ENCODE results near the gene IFRD1.
"Not testable (repeated sequence)": the region's sequence is repeated elsewhere in the genome, so short reads cannot be mapped to it uniquely, and the experiment has no call there.

The IFRD1 gene

DNA sequence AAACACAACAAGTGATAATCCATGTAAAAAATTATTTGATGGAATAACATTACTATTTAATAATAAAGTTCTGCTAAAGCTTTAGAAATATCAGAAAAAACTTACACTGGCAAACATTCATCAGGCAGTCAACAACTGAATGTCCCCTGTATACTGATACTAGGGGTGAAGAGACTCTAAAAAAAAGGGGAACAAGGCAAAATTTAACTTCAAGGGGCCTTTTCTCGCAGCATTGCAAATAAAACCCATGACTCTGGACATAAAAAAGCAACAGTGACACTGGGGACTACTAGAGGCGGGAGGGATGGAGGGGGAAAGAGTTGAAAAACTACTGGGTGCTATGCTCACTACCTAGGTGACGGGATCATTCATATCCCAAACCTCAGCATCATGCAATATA is 5.8 kb upstream of the IFRD1 start:
- no peak for DNase-seq

DNA sequence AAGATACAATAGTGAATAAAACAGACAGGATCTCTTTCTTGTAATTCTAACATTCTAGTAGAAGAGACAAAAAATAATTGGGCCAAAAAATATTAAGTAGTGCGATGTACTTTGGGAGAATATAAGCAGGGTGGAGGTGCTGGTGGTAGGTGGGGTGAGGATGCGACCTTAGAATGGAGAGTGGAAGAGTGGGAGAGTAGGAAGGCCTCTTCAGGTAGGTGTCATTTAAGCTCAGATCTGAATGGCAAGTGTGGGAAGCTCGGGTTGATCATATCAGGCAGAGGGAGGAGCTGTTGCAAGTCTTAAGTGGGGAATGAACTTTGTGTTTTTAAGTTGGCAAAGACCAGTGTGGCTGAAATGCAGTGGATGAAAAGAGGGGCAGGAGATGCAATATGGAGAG is 3.8 kb upstream of the IFRD1 start:
- no peak for DNase-seq

DNA sequence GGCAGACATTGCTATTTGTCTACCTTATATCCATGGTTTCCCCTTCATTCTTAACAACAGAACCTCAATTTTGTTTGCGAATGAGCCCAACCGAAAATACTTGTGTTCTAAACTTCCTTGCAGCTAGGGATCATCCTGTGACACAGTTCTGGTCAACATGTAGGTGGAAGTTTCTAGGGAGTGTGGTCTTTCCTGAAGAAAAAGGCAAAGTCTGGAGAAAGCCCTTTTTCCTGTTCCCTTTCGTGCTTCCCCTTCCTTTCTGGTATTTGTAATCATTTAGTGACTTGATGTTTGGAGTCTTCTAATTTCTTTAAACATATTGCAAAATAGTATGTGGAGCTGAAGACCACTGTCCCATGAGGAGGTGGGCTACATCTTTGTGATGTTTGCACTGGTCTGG is 2.9 kb upstream of the IFRD1 start:
- no peak for DNase-seq

DNA sequence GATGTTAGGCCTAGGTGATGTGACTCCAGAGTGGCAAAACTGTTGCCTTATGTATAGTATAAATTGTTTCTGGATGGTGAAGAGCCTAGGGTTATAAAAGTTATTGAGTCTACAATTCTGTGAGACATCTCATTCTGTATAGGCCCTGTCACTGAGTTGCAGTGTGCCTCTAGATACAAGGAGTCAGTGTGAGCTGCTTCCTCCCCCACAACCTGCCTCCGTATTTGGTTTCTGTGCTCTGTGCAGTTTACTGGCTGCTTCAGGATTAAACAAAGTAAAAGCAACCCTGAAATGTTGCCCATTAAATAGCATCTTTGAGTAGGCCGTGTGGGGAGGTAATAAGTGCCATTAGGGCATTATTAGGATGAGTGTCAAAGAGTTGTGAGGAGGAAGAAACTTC is 1.9 kb upstream of the IFRD1 start:
- DNase-seq: no peak

DNA sequence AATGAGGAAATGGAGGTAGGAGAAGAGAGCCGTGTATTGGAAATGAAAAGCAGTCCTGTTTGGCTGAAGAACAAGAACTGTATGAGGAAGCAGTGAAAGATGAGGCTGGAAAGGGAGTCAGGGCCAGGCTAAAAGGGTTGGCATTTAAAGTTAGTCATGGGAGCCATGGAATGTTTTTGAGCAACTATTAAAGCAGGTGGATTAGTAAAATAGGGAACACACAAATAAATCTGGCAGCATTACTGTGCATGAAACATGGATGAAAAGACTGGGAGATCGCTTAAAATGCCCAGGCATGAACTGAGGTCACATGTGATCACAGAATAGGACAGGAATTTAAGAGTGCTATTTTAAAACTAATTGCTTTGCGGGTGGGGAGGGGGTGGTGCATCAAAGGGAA is 1.4 kb upstream of the IFRD1 start:
- no peak for DNase-seq

DNA sequence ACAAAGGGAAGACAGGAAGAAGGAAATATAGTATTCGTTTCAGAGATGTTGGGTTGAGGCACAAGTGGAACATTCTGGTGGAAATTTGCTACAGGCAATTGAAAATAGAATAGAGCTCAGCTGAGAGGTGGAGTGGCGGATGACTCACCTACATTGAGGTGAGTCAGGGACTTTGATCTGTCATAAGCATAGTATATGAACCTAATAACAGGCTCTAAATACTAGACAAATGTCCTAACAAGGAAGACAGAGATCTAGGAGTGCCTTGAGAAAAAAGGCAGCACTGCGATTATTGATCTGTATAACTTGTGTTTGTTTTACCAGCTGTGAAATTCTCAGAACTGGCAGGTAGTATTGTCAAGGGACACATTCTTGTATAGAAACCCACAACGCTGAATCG is 907 bp upstream of the IFRD1 start:
- peak; percentile 67 for DNase-seq

DNA sequence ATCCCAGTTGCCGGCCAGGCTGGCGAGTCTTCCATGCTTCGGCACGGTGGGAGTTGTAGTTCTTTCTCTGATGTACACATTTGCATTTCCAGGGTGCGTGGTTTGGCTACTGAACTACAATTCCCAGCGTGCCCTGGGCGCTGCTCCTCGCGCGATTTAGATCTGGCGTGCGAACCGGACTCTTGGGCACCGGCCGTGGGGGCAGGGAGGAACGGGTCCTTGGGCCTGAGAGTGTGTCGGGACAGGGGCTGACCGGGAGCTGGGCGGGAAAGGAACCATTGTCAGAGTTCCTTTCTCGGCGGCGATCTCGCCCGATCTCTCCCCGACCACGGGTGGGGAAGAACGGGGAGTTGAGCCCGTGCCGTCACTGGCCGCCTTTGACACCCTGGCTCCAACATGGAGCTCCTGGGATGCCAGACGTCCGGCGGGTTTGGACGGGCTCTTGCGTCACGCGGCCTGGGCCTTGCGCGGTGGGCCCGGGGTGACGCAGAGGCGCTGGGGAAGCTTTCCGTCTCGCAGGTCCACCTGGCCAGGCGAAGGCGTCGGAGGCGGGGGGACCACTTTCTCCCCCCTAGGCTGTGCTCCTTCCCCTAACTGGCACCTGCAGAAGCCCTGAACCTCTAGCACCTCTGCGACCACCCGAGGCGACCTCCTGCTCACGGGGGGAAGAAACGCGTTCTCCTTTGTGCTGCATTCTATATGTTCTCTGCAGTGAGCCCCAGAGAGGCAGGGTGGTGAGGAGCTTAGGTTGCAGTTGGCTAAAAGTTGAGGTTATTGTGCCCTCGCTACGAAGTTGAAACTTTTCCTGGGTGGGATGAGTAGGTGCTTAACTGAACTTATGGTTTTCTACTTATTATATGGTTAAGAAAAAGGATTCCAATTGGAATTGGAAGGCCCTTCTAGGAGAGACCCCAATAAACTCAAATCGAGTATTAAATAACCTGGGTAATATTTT is 824 bp downstream of the IFRD1 start:
- DNase-seq: peak; percentile 94

DNA sequence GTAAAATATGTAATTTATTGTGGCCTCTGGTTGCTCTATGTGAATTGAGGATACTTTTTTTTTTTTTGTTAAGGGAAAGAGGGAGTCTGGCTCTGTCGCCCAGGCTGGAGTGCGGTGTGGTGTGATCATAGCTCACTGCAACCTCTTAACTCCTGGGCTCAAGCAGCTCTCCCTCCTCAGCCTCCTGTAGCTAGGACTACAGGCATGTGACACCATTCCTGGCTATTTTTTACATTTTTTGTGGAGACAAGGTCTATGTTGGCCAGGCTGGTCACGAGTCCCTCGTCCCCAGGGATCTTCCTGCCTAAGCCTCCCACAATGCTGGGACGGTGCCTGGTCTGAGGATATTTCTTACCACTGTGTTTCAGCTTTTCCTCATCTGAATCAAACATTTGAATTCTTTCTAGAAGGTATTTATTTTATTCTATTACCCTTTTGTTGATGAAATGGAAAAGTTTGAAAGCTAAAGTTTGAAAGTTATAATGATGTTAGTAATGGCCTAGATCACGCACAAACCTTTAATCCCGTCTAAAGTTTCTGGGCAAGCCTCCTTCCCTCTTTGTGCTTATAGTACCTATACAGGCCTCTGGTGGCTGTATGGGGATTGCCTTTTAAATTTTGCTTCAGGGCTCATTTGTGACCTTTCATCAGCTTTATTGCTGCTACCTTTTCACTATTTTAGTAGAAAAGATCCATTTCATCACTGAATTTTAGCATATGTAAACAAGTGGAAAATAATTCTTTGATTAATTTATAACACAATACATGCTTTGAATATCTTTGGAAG is 2.0 kb downstream of the IFRD1 start:
- peak; percentile 19 for DNase-seq

DNA sequence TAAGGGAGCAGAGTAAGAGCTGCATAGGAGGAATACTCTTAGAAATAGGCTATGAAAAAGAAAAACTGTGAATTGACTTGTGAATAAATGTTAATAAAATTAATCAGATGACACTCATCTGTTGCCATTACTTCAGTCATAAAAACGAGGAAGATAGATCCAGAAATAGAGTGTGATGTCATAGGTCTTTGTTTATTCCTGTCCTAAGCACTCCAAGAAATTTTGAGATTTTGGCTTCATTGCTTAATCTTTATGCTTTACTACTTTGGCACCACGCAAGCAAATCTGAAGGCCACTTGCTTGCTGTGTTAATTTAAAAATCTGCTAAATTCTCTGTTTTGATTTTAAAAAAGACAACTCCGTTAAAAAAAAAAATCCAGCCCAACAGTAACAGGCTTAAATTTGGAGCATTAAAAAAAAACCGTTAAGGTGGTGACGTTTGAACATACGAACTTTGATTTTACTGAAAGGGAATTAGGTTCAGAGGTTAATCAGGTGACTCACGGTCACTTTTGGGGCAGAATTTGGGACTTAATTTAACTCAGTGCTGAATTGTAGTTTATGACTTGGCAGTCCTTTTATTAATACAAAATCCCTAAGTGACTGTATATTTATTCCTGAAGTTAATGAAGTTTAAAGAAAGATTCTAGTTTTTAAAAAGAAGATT is 3.4 kb downstream of the IFRD1 start:
- no peak for DNase-seq

DNA sequence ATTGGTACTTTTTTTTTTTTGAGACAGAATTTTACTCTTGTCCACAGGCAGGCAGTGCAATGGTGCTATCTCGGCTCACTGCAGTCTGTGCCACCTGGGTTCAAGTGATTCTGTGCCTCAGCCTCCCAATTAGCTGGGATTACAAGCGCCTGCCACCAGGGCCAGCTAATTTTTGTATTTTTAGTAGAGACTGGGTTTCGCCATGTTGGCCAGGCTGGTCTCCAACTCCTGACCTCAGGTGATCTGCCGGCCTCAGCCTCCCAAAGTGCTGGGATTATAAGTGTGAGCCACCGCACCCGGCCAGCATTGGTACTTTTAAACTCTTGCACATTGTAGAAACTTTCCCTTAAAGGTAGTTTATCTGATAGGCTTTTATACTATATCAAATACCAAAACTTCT is 3.9 kb downstream of the IFRD1 start:
- DNase-seq: not testable (repeated sequence)

DNA sequence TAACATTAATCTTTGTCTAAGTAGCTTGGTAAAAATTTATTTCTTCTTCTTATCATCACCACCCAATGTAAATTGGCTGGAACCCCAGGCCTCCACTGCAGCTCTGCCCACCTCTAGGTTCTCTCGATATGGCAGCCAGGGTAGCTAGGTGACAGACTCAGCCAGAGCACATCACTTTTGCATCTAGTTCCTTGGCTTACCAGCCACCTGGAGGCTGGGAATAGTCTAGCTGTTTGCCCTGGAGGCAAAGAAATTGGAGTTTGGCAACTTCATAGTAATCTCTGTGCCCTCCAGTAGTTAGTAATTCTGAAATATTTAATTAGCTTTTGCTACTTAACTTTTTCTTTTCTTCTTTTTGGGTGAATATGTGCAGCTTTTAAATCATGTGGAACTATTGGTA is 9.4 kb downstream of the IFRD1 start:
- DNase-seq: no peak

DNA sequence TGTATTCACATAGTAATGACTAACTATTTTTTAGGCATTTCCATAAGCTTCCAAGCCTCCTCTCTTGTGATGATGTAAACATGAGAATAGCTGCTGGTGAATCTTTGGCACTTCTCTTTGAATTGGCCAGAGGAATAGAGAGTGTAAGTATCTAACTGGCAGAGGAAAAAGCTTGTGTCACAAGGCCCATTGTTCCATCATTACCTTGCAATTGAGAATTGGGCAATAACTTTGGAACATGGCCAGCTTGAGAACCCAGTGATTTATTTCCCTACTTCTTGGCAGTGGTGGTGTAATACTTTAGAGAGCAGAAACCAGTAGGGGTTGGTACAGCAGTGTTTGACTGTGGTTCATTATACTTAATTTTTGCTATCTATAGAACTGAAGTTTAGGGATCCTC is 12.0 kb downstream of the IFRD1 start:
- no peak for DNase-seq

DNA sequence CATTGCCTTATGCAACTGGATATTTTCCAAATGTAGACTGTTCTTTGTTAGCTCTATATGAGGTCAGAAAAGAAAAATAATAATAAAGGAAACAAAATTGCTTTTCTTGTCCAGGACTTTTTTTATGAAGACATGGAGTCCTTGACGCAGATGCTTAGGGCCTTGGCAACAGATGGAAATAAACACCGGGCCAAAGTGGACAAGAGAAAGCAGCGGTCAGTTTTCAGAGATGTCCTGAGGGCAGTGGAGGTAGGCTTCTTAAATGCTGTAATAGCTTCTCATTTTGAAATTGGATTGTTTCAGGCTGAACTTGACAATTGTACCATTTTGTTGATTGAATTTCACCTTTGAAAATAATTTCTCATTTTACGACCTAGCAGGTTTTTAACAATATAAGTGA is 17.6 kb downstream of the IFRD1 start:
- DNase-seq: no peak

DNA sequence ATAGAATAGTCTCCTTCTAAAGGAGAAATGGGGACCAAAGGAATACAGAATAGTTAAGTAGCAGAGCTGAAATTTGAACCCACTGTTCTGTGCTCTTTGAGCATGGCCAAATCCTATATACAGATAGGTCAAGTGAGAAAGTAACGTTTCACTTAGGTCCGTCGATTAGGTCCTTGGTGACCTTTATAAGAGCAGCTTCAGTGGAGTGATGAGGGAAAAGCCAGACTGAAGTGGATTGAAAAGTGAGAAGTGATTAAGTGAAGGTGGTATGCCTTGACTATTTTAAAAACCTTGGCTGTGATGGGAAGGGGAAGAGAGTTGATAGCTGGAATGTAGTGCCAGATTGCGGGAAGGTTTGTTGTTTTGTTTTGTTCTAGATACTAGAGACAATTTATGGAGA is 19.9 kb downstream of the IFRD1 start:
- DNase-seq: no peak

DNA sequence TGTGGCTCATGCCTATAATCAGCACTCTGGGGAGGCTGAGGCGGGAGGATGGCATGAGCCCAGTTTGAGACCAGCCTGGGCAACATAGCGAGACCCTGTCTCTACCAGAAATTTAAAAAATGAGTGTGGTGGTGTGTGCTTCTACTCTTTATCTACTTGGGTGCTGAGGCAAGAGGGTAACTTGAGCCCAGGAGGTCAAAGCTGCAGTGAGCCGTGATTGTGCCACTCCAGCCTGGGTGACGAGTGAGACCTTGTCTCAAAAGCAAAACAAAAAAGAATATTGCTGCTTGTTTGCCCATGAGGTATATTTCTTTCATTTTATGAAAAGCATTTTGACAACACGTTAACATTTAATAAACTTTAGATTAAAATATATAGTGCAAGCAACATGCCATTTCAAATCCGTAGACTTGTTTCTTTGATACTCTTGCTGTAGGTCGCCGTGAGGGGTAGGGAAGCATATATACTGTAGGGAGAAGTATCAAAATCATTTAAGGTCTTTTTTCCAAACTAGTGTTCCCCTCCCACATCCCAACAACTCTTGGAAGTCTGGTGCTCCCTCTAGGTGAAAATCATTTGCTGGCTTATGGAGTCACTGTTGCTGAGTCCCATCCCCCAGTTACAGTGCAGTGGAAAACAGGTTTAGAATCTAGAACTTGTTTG is 26.3 kb downstream of the IFRD1 start:
- no peak for DNase-seq

DNA sequence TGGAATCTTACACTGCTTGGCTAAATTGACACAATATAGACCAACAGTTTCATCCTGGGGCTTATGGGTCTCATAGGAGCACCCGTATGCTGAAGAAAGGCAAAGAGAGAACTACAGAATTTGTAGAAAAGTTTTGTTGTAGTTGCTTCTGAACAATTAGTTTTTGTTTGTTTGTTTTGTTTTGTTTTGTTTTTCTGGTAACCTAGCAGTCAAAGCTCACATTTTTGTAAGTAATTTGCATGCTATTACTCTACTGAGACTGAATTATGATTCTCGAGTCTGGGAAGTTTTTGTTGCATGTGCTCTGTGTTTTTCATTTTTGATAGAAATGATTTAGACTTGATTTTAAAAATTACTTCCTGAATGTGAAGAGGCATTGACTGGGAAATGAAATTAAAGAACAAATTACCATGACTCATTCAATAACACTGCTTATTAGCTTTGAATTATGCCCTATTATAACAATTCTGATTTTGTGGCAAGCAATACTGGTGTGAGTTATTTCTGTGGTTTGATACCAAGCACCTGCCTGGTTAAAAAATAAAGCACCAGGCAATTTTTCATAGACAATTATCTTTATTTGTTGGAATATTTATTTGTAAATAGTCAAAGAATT is 31.0 kb downstream of the IFRD1 start:
- no peak for DNase-seq

DNA sequence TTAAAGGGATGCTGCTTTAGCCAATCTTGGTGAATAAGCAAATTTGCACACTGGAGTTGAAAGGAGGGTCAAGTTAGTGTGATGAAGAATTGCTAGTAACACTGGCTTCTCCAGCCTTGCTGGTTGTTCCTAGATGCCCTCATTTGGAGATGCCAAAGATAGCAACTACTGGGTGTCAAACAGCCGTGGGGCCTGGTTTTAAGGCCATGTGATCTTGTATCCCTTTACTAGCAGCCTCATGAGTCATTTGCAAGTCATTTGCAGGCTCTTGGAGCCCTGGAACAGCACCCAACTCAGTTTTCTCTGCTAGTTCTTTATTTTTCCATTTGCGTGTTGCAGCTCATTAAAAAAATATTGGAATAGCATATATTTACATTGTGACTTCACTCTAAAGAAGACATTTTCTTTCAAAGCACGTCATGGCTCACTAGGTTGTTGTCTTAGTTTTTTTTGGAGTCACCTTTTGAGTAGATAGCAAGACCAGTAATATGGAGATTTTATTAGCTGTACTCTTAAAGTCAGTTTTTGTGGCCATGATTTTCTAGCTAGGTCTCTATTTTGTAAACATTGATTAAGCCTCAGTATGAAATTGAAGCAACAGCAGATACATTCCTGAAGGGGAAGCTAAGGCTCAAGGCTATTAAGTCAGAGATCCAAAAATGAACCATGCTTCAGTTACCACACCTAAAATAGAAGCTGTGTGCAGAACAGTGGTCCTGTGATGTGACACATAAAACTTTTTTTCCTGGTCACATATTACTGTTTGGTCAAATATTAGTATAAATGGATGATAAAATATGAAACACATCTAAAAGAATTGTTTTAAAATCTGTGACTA is 31.8 kb downstream of the IFRD1 start:
- DNase-seq: no peak

DNA sequence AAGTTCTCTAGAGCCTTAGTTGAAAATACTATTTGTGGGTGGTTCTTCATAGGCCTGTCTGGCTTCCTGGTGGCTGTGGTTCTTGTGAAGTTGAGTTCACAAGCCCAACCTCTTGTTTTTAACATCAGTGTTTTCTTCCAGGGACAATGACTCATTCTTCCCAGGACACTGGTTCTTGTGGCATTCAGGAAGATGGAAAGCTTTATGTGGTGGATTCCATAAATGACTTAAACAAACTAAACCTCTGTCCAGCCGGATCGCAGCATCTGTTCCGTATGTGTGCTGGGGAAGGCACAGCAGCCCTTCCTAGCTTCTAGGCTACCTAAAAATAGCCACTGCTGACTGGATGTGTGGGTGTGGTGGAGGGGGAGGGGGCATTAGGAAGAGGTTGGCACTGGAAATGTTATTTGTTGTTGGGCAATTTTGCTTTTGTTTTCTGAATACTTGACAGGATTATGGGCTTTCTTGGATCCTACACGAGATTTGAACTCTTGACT is 34.5 kb downstream of the IFRD1 start:
- no peak for DNase-seq

DNA sequence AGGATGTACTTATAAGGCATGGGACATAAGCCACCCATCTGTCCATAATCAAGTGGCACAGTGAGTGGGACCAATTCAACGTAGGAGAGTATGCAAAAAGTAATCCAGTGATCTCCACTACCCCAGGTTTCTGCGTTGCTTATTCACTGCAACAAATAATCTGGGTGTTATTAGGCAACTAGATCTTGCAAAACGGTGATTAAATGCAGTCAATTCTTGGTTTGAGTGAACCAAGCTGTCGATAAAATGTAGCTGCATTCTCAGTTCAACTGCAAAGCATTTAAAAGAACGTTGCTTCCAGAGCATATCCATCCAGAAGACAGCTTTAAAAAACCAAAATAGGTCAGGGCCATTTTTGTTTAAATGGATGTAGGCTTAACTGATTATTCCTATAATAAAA is 35.5 kb downstream of the IFRD1 start:
- no peak for DNase-seq

DNA sequence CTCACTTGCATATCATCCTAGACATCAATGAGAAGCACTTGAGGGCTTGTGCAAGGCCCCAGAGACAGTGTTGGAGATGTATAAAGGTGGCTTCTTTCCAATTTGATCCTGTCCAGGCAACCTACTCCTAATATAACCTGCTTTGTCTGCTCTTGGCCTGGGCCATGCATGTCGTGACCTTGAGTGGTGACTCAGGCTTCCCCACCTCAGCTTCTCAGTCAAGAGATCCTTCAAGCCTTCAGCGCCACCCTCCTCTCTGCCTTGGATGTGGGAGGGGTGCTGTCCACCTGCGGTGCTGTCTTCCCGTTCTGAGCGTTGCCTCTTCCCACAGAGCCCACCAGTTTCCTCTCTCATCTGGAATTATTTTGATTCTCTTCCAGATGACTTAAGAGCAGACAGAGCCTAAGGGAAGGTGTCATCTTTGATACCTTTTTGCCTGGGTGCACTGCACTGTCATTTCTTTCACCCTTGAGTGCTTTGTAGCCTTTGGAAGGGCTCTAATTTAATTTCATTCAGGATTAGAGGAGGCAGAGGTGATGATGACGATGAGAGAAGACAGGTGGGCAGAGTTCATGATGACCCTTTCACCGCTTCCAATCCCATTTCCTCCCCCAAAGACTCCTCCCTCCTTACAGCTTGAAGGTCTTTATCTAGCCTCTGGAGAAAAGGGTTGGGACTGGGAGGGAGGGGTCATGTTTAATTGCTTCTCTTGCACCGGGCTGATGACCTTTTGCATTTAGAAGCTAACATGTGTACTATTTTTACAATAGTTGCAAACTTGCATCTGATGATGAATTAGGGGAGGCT is 37.4 kb downstream of the IFRD1 start:
- DNase-seq: no peak

DNA sequence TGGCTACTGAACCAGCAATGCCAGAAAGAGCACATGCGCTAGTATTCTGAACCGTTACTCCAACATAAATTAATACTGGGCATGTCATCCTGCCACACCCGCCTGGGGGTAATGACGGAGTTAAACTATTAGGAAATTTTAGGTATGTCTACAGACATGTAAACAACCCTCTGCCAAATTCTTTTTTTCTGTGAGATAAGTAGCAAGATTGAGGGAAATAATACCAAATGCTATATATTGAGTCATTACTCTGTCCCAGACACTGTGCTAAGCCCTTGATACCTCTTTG is 37.9 kb downstream of the IFRD1 start:
- DNase-seq: no peak
